HG03095 (cell line): Measurements from ENCODE around the gene HSPBAP1.

Source experiments
- ATAC-seq: cut with Tn5 transposase; IDR thresholded peaks from one replicate; pipeline ENCODE4 v1.9.1; 2021; ENCODE audit warnings: moderate library complexity; ENCODE audit not compliant: unreplicated experiment

Gene HSPBAP1

DNA sequence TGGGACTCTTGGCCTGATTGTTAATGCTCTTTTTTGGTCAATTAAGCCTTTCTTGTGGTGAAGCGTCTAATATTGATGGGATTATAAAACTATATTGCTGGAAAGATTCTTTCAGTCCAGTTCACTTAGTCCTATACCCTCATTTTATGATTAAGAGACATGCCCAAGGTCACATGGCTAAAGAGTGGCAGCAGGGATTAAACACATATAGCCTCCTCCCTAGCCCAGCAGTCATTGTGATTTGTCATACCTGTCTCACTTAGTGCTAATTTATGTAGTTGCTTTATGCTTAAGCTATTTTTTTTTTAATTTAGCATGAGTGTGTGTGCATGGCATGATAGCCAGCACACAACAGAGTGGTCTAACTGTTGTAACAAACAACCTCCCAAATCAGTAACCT lies 103.5 kb downstream of the HSPBAP1 start:
- no peak for ATAC-seq
